Activated CD8-positive, alpha-beta memory T cell treated with anti-CD3 and anti-CD28 coated beads, Interleukin-2, amount 50 U/mL, for 1 hour (primary cell): Measurements from ENCODE around the gene APEH.

Source experiments
- DNase-seq: peaks from one replicate; pipeline ENCODE4 v3.0.0-alpha.2; 2020; ENCODE audit errors: extremely low read depth

The APEH gene

DNA sequence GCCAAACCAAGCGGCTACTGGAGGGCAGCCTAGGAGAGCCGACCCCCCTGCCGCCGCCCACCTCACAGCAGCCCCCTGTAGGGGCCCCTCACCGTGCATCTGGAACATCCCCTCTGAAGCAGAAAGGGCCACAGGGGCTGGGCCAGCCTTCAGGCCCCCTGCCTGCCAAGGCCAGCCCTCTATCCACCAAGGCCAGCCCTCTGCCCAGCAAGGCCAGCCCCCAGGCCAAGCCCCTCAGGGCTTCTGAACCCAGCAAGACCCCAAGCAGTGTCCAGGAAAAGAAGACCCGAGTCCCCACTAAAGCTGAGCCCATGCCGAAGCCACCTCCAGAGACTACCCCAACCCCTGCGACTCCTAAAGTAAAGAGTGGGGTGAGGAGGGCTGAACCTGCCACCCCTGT lies 23.5 kb upstream of the APEH start:
- DNase-seq: no peak

DNA sequence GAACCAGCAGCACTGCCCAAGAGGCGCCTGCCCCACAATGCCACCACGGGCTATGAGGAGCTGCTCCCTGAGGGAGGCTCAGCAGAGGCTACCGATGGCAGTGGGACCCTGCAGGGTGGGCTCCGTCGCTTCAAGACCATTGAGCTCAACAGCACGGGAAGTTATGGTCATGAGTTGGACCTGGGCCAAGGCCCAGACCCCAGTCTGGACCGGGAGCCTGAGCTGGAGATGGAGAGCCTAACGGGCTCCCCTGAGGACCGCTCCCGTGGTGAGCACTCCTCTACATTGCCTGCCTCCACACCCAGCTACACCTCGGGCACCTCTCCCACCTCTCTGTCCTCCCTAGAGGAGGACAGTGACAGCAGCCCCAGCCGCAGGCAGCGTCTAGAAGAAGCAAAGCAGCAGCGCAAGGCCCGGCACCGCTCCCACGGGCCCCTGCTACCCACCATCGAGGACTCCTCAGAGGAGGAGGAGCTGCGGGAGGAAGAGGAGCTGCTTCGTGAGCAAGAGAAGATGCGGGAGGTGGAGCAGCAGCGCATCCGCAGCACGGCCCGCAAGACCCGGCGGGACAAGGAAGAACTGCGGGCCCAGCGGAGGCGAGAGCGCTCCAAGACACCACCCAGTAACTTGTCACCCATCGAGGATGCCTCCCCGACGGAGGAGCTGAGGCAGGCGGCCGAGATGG lies 21.8 kb upstream of the APEH start:
- no peak for DNase-seq

DNA sequence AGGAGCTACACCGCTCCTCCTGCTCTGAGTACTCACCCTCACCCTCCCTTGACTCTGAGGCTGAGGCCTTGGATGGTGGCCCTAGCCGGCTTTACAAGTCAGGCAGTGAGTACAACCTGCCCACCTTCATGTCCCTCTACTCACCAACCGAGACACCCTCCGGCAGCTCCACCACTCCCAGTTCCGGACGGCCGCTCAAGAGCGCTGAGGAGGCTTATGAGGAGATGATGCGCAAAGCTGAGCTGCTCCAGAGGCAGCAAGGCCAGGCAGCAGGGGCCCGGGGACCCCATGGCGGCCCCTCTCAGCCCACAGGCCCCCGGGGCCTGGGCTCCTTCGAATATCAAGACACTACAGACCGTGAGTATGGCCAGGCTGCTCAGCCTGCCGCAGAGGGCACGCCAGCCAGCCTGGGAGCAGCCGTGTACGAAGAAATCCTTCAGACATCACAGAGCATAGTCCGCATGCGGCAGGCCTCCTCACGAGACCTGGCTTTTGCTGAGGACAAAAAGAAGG lies 21.2 kb upstream of the APEH start:
- no peak for DNase-seq

DNA sequence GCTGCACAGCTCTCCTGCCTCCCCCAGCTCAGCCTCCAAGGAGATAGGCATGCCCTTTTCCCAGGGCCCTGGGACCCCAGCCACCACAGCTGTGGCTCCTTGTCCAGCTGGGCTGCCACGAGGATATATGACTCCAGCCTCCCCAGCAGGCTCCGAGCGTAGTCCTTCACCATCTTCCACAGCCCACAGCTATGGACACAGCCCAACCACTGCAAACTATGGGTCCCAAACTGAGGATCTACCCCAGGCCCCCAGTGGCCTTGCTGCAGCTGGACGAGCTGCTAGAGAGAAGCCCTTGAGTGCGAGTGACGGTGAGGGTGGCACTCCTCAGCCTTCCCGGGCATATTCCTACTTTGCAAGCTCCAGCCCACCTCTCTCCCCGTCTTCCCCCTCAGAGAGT lies 20.5 kb upstream of the APEH start:
- DNase-seq: no peak

DNA sequence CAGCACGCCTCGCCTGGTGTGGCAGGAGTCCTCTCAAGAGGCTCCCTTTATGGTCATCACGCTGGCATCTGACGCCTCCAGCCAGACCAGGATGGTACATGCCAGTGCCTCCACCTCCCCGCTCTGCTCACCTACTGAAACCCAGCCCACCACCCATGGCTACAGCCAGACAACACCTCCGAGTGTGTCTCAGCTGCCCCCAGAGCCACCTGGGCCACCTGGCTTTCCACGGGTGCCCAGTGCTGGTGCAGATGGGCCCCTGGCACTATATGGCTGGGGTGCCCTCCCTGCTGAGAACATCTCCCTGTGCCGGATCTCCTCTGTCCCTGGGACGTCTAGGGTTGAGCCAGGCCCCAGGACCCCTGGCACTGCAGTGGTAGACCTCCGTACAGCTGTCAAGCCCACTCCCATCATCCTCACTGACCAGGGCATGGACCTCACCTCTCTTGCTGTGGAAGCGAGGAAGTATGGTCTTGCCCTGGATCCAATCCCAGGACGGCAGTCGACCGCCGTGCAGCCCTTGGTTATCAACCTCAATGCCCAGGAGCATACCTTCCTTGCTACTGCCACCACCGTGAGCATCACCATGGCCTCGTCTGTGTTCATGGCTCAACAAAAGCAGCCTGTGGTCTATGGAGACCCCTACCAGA lies 19.9 kb upstream of the APEH start:
- no peak for DNase-seq

DNA sequence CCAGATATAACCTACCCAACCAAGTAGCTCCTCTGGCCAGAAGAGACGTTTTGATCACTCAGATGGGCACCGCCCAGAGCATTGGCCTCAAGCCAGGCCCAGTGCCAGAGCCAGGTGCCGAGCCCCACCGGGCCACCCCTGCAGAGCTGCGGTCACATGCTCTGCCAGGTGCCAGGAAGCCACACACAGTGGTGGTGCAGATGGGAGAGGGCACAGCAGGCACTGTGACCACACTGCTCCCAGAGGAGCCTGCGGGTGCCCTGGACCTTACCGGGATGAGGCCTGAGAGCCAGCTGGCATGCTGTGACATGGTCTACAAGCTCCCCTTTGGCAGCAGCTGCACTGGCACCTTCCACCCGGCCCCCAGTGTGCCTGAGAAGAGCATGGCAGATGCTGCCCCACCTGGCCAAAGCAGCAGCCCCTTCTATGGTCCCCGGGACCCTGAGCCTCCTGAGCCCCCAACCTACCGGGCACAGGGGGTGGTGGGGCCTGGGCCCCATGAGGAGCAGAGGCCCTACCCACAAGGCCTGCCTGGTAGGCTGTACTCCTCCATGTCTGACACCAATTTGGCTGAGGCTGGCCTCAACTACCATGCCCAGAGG lies 19.1 kb upstream of the APEH start:
- no peak for DNase-seq

DNA sequence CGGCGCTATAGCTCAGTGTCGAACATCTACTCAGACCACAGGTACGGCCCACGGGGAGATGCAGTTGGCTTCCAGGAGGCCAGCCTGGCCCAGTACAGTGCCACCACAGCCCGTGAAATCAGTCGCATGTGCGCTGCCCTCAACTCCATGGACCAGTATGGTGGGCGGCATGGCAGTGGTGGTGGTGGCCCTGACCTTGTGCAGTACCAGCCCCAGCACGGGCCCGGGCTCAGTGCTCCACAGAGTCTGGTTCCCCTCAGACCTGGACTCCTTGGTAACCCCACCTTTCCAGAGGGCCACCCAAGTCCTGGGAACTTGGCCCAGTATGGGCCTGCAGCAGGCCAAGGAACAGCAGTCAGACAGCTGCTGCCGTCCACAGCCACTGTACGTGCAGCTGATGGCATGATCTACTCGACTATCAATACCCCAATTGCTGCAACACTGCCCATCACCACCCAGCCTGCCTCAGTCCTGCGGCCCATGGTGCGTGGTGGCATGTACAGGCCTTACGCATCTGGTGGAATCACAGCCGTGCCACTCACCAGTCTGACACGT lies 18.3 kb upstream of the APEH start:
- no peak for DNase-seq

DNA sequence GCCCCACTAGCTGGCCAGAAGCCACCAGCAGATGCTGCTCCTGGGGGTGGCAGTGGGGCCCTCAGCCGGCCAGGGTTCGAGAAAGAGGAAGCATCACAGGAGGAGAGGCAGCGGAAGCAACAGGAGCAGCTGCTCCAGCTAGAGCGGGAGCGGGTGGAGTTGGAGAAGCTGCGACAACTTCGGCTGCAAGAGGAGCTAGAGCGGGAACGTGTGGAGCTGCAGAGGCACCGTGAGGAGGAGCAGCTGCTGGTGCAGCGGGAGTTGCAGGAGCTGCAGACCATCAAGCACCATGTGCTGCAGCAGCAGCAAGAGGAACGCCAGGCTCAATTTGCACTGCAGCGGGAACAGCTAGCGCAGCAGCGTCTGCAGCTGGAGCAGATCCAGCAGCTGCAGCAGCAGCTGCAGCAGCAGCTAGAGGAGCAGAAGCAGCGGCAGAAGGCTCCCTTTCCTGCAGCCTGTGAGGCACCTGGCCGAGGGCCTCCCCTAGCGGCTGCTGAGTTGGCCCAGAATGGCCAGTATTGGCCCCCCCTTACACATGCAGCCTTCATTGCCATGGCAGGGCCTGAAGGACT lies 17.5 kb upstream of the APEH start:
- no peak for DNase-seq

DNA sequence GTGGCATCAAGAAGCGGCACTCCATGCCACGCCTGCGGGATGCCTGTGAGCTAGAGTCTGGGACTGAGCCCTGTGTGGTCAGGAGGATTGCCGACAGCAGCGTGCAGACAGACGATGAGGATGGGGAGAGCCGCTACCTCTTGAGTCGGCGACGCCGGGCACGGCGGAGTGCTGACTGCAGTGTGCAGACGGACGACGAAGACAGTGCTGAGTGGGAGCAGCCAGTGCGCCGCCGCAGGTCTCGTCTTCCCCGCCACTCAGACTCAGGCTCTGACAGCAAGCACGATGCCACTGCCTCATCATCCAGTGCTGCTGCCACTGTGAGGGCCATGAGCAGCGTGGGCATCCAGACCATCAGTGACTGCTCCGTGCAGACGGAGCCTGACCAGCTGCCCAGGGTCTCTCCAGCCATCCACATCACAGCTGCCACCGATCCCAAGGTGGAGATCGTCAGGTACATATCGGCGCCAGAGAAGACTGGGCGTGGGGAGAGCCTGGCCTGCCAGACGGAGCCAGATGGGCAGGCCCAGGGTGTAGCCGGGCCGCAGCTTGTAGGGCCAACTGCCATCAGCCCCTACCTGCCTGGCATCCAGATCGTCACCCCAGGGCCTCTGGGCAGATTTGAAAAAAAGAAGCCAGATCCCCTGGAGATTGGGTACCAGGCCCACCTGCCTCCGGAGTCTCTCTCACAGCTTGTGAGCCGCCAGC lies 16.8 kb upstream of the APEH start:
- no peak for DNase-seq

DNA sequence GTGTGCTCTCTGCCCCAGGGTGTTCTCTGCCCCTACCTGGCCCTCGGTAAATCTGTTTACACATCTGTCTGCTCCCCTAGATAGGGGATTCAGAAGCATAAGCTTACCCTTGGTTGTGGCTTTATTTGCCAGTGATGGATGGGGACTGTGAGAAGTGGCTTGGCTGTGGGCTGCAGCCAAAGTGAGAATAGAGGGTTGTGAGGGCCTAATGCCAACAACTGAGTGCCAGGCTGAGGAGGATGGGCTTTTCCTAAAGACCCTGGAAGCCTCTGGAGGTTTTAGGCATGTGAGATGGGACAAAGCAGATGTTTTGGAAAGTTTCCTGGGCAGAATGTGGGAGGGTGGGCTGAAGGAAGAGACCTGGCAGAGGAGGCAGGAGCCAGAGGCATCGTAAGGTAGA lies 15.4 kb upstream of the APEH start:
- DNase-seq: no peak

DNA sequence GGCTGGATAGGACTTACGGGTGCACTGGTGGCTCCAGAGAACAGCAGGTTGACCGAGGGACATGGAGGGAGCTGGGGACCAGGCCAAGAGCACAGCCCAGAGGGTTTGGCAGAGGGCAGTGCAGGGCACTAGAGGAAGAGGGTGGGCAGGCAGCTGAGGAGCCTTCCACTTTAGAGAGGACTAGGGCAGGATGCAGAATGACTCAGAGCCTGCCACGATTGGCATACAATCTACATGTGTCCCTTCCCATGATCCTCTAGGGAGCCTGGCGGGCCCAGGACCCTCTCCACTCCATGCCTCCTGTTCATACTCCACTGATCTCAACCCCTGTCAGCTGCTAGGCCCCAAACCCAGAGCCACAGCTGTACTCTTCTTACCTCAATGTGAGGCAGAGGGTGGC lies 14.4 kb upstream of the APEH start:
- no peak for DNase-seq

DNA sequence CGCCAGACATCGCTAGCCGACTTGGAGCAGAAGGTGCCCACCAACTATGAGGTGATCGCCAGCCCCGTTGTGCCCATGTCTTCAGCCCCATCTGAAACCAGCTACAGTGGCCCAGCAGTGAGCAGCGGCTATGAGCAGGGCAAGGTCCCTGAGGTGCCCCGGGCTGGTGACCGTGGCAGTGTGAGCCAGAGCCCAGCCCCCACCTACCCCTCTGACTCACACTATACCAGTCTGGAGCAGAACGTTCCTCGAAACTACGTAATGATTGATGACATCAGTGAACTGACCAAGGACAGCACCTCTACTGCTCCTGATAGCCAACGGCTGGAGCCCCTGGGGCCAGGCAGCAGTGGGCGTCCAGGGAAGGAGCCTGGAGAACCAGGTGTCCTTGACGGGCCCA lies 12.9 kb upstream of the APEH start:
- no peak for DNase-seq

DNA sequence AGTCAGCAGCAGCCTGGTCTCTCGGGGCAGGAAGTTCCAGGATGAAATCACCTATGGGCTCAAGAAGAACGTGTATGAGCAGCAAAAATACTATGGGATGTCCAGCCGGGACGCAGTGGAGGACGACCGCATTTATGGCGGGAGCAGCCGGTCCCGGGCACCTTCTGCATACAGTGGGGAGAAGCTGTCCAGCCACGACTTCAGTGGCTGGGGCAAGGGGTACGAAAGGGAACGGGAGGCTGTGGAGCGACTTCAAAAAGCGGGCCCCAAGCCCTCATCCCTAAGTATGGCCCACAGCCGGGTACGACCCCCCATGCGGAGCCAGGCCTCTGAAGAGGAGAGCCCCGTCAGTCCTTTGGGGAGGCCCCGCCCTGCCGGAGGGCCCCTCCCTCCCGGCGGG lies 12.1 kb upstream of the APEH start:
- no peak for DNase-seq

DNA sequence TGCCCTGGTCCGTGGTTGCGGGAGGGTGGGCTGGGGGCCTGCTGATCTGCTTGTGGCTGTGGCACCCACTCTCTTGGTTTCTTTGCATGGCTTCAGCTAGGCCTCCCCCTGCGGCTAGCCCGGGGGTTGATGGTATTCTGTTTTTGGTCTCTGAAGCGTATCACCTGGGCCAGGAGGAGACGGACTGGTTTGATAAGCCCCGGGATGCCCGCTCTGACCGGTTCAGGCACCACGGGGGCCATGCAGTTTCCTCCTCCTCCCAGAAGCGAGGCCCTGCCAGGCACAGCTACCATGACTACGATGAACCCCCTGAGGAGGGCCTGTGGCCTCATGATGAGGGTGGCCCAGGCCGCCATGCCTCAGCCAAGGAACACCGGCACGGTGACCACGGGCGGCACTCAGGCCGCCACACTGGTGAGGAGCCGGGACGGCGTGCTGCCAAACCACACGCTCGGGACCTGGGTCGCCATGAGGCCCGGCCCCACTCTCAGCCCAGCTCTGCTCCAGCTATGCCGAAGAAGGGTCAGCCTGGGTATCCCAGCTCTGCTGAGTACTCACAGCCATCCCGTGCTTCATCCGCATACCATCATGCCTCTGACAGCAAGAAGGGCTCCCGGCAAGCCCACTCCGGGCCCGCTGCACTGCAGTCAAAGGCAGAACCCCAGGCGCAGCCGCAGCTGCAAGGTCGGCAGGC lies 11.3 kb upstream of the APEH start:
- DNase-seq: no peak

DNA sequence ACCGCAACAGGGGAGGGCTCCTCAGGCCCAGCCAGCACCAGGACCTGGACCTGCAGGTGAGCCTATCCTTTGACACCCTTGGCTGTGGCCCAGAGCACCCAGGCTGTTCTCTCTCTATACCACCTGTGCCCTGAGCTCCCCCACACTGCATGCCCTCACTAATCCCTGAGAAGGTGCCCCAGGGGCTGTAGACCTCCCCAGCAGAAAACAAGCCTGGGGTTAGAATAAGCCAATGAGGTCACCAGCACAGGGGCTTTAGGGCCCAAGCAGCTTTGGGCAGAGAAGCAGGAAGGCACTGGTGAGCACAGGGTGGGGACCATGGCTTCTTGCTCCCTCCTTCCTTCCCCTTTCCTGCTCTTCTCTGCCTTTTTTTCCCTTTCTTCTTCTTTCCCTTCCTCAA lies 10.3 kb upstream of the APEH start:
- no peak for DNase-seq

DNA sequence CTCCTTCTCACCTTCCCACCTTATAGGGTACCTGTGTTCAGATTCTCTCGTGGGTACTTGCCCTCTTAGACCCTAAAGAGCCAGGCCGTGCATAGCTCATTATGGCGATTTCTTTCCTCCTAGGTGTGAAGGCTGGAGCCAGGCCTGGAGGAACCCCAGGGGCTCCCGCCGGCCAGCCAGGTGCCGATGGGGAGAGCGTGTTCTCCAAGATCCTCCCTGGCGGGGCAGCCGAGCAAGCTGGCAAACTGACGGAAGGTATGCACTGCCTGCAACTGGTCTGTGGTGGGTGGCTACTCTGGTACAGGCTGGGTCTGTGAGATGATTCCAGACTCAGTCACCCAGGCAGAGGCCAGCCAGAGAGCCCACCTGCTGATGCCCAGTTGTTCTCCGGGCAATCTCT lies 9.9 kb upstream of the APEH start:
- no peak for DNase-seq

DNA sequence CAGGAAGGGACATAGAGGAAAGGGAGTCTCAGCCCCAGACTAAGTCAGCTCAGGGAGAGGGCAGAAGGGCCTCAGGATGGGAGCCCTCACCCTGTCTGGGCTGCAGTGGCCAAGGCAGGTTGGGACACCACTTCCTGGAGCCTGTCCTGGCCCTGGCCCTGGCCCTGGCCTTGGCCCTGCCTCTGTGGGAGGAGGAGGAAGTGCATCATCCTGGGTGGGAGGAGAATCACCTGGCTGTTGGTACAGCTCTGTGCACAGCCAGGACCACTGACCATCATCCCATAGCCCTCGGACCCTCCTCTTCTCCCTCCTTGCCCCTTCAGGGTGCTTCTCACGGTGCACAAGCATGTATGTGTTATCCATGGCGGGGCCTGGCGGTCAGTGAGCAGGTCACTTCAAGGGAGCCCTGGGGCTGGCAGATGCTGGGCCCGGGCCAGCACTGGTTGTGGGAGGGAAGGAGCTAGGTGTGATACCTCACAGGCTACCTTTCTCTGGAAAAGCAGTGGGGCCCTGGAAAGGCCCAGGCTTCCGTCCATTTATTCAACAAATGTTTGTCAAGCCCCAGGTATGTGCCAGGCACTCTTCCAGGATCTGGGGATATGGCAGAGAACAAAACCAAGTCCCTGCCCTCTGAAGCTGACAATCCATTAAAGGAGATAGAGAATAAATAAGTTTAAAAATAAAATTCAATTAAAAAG lies 8.2 kb upstream of the APEH start:
- DNase-seq: no peak

DNA sequence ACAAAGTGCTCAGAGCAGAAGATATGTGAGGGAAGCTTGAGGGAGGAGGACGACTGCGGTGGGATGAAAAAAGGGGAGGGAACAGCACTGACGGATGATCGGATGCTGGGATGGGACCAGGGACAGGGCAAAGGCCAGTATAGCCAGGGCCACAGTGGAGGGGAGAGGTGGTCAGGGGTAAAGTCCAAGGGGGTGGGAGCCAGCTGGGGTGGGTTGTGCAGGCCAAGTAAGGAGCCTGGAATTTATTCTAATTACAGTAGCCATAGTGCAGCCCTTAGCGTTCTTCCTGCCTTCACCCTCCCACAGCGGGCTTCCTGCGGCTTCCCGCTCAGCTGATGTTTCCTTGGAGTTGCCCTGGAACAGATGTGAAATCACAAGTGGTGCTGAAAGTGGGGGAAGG lies 7.6 kb upstream of the APEH start:
- no peak for DNase-seq

DNA sequence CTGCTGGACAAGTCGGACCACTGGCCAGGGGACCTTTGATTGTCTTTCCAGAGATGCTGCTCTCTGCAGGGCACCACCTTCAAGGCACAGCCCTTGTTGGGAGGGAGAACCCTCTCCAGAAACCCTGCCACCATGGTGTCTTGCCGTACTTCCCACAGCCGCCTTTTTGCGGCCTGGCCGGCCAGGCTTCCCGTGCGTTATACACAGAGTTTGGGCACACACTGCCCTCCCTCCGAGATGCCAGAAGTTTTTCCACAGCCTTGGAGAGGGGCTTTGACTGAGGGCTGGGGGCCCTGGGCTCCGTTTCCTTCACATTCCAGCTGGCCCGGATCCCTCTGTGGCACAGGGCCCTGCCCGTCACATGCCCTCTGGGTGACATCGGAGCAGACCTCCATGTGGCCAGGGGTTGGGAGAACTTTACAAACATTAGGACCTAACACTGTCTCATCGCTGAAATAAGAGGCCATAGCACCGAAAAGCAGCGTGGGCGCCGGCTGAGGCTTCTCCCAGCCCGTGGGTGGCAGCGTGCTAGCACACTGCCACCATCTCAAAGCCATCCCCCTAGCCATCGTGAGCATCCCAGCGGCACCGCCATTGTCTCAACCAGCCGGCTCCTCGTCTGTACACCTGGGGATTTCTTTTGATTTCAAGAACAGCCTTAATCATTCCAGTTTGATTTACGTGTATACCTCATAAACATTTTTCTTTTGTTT lies 6.3 kb upstream of the APEH start:
- no peak for DNase-seq

DNA sequence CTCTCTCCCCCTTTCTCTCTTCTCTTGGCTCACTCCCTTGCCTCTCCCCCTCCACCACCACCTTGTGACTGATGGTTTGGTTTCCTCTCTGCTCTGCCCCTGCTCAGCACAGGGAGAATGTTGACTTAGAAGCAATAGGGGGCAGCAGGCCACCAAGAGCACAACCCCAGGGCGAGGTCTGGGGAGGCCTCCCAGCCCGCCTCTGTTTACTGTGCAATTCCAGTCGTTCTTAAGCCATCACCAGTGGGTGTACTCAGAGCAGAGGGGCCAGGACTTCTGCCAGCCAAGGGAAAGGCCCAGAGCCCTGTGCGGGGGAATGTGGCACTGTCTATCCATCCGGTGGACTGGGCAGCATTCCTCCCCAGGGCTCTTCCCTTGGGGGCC lies 5.7 kb upstream of the APEH start:
- DNase-seq: no peak
